ENCODE results near the gene MOB2.

The MOB2 gene

DNA sequence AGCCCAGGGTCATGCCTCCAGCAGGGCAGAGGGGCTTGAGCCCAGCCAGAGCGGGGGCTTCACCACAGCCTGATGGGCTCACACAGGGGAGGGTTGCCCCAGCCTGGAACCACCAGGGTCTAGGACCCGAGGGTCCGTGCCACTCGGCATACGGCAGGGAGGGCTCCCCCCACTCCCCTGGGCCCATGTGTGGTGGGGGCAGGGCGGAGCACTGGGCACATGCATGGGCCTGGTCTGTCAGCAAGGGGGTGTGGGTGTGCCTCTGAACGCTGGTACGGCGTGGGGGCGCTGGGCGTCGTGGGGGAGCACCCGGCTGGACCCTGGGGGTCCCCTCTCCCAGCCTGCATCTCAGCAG, 29.3 kb downstream of the MOB2 start:
- TF ChIP-seq, protein P1, sequence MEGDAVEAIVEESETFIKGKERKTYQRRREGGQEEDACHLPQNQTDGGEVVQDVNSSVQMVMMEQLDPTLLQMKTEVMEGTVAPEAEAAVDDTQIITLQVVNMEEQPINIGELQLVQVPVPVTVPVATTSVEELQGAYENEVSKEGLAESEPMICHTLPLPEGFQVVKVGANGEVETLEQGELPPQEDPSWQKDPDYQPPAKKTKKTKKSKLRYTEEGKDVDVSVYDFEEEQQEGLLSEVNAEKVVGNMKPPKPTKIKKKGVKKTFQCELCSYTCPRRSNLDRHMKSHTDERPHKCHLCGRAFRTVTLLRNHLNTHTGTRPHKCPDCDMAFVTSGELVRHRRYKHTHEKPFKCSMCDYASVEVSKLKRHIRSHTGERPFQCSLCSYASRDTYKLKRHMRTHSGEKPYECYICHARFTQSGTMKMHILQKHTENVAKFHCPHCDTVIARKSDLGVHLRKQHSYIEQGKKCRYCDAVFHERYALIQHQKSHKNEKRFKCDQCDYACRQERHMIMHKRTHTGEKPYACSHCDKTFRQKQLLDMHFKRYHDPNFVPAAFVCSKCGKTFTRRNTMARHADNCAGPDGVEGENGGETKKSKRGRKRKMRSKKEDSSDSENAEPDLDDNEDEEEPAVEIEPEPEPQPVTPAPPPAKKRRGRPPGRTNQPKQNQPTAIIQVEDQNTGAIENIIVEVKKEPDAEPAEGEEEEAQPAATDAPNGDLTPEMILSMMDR (IDR thresholded peaks at IDR 0.05) = no peak
- Histone ChIP-seq H3K9me3 (ENCODE audit: control insufficient read depth, low read length) (no peaks in the 10 kb centered on the region), H3K4me3 (ENCODE audit: low read depth, low read length) (no peak overlapping the region), H3K36me3 (ENCODE audit: control insufficient read depth, insufficient read depth, low read length) (no peaks in the 10 kb centered on the region), H3K9ac (no peak overlapping the region), H3K27me3 (ENCODE audit: control insufficient read depth, insufficient read depth, low read length) (no peaks in the 10 kb centered on the region), H3K27ac (no peak overlapping the region), H3K4me2 (ENCODE audit: low read length) (no peak overlapping the region), H2AFZ (no peak overlapping the region), H3K79me2 (no peaks in the 10 kb centered on the region), H3K4me1 (no peaks in the 10 kb centered on the region)

DNA sequence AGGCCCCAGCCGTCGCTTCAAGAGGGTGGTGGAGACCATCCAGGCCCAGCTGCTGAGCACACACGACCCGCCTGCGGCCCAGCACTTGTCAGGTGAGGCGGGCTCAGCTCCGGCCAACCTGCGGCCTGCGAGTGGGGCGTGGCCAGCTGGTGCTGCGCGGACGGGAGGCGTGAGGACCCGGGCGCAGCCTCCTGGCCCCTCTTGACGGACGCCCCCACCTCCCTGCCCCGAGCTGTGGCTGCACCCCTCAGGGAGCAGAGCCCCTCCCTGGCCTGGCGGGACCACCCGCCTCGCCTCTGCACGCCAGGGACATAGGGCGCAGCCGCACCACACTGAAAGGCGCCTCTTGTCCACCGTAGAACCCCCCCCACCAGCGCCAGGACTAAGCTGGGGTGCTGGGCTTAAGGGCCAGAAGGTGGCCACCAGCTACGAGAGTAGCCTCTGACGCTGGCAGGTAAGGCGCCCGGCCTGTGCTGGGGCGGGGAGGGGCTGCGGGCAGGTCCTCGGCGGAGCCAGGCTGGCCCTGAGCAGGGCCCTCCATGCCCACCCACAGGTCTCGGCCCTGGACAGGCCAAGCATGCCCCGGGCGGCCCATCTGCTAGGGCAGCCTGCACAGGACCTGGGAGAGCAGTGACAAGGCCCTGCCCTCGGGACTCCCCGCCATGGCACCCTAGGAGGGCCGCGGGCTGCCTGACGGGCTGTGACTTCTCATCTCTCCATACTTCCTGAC, 29.8 kb downstream of the MOB2 start:
- H3K27ac ChIP-seq = no peak overlapping the region
- TF ChIP-seq, protein P1 (IDR thresholded peaks at IDR 0.05) = no peak
- no peaks in the 10 kb centered on the region for H3K36me3 ChIP-seq (ENCODE audit: control insufficient read depth, insufficient read depth, low read length)
- H3K27me3 ChIP-seq (ENCODE audit: control insufficient read depth, insufficient read depth, low read length) = no peaks in the 10 kb centered on the region
- no peak overlapping the region for H3K4me2 ChIP-seq (ENCODE audit: low read length)
- H3K9me3 ChIP-seq (ENCODE audit: control insufficient read depth, low read length) = no peaks in the 10 kb centered on the region
- no peak overlapping the region for H3K4me3 ChIP-seq (ENCODE audit: low read depth, low read length)
- no peak overlapping the region for H2AFZ ChIP-seq
- no peaks in the 10 kb centered on the region for H3K4me1 ChIP-seq
- H3K9ac ChIP-seq = no peak overlapping the region
- H3K79me2 ChIP-seq = no peaks in the 10 kb centered on the region

DNA sequence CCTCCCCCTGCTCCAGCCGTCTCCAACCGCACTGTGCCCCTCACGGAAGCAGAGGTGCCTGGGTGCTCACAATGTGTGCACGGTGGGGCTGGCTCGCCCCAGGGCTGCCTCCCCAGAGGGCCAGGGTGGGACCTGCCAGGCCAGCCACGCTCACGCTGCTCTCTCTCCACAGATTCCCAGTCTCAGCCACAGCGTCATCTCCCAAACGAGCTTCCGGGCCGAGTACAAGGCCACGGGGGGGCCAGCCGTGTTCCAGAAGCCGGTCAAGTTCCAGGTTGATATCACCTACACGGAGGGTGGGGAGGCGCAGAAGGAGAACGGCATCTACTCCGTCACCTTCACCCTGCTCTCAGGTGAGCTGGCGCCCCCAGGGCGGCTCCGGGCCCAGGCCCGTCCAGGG, 30.4 kb downstream of the MOB2 start:
- H3K27ac ChIP-seq = no peak overlapping the region
- no peak overlapping the region for H3K4me3 ChIP-seq (ENCODE audit: low read depth, low read length)
- H3K4me1 ChIP-seq = no peaks in the 10 kb centered on the region
- H3K9ac ChIP-seq = no peak overlapping the region
- no peaks in the 10 kb centered on the region for H3K9me3 ChIP-seq (ENCODE audit: control insufficient read depth, low read length)
- H3K27me3 ChIP-seq (ENCODE audit: control insufficient read depth, insufficient read depth, low read length) = no peaks in the 10 kb centered on the region
- no peak overlapping the region for H2AFZ ChIP-seq
- H3K79me2 ChIP-seq = no peaks in the 10 kb centered on the region
- no peaks in the 10 kb centered on the region for H3K36me3 ChIP-seq (ENCODE audit: control insufficient read depth, insufficient read depth, low read length)
- no peak overlapping the region for H3K4me2 ChIP-seq (ENCODE audit: low read length)
- TF ChIP-seq, protein P1 (IDR thresholded peaks at IDR 0.05) = no peak

DNA sequence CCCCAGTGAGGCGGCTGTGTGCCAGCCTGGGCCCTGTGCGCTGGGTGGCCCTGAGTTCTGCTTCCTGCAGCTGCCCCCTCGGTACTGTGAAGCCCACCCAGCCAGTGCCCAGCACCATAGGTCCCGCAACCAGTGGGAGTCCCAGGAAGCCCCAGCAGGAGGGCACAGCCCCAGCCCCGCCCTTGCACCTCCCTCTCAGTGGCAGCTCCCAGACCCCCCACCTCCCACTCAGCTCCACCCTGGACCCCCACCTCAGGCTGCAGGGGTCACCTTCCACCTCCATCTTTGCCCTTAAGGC, 30.9 kb downstream of the MOB2 start:
- TF ChIP-seq, protein P1 (IDR thresholded peaks at IDR 0.05) = no peak
- Histone ChIP-seq H3K4me1 (no peaks in the 10 kb centered on the region), H3K36me3 (ENCODE audit: control insufficient read depth, insufficient read depth, low read length) (no peaks in the 10 kb centered on the region), H3K27me3 (ENCODE audit: control insufficient read depth, insufficient read depth, low read length) (no peaks in the 10 kb centered on the region), H3K4me2 (ENCODE audit: low read length) (no peak overlapping the region), H3K9ac (no peak overlapping the region), H2AFZ (no peak overlapping the region), H3K79me2 (no peaks in the 10 kb centered on the region), H3K4me3 (ENCODE audit: low read depth, low read length) (no peak overlapping the region), H3K9me3 (ENCODE audit: control insufficient read depth, low read length) (no peaks in the 10 kb centered on the region), H3K27ac (no peak overlapping the region)

DNA sequence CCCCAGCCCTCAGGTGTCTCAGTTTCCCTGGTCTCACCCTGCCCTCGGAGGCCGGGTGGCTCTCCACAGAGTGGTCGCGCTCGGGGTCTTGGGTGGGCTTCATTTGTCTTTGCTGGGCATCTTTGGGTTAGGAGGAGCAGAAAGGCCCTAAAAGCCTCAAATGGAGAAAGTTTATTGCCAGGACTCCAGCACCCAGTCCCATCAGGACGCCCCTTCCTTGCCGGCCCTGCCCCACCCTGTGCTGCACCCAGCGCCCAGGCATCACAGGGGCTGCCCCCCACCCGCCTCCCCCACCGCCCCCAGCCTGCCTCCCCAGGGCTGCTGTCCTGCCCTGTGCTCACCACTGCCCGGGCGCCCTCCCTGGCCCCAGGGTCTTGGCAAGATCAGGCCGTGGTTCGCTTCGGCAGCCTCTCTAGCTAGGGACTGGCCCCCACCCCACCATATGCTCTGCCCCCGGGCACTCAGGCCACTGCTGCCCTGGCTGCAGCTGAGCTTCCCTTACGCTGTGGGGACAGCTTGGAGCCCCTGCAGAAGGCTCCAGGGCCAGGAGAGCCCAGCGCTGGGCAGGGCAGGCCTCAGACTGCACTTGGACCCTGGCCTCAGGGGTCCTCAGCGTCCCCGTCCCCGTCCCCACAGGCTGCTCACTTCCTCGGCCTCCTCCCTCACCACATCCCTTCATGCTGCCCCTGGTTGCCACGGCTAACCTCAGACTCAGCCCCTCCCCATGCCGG, 31.4 kb downstream of the MOB2 start:
- no peak overlapping the region for H3K4me2 ChIP-seq (ENCODE audit: low read length)
- H3K4me1 ChIP-seq = no peaks in the 10 kb centered on the region
- no peak overlapping the region for H3K9ac ChIP-seq
- H3K27ac ChIP-seq = no peak overlapping the region
- H2AFZ ChIP-seq = no peak overlapping the region
- no peaks in the 10 kb centered on the region for H3K9me3 ChIP-seq (ENCODE audit: control insufficient read depth, low read length)
- no peaks in the 10 kb centered on the region for H3K36me3 ChIP-seq (ENCODE audit: control insufficient read depth, insufficient read depth, low read length)
- TF ChIP-seq, protein P1 (IDR thresholded peaks at IDR 0.05) = no peak
- no peaks in the 10 kb centered on the region for H3K79me2 ChIP-seq
- no peaks in the 10 kb centered on the region for H3K27me3 ChIP-seq (ENCODE audit: control insufficient read depth, insufficient read depth, low read length)
- H3K4me3 ChIP-seq (ENCODE audit: low read depth, low read length) = no peak overlapping the region

Data from parathyroid adenoma (tissue), 2 donors.